SK-N-SH (cell line): ENCODE results near the gene TGFBRAP1. TPM values are rescaled to one million over a fixed set of nuclear protein-coding genes. Genes with fewer than 3 reads are reported as not detected.
A peak's percentile ranks its signal among the peaks of the same experiment; 100 is the strongest.

Experiments
- CTCF ChIA-PET: fragments of 300-600, 350-600 bp; formaldehyde crosslinking; extraction: SDS; loops from one replicate; lab custom pipeline; 2021; lab: Yijun Ruan, JAX
- POLR2A ChIA-PET: fragments of 350-600 bp; sonication (Branson Sonifier 250); formaldehyde crosslinking; extraction: SDS; loops from one replicate; lab custom pipeline; 2020; ENCODE audit warnings: antibody characterized with exemption, inconsistent platforms; lab: Yijun Ruan, JAX
- DNase-seq: peaks from one replicate; pipeline ENCODE4 v3.0.0; 2012
- H2AFZ ChIP-seq: fragments of 200-600 bp; sonication (generic); 2 replicates; pipeline ENCODE4 v1.8.1; 2016; ENCODE audit warnings: antibody characterized with exemption, mild to moderate bottlenecking, low read depth
- H3F3A ChIP-seq: fragments of 200-600 bp; sonication (generic); replicated peaks from 2 replicates; pipeline ENCODE3; 2016; ENCODE audit warnings: antibody characterized with exemption, mild to moderate bottlenecking; ENCODE audit not compliant: insufficient read depth
- H3K27ac ChIP-seq, 2 experiments: fragments of 200-500 bp in 1 of 2; fragments of 200-600 bp in 1 of 2; sonication (Bioruptor generic) in 1 of 2; sonication (generic), shearing (Covaris generic) in 1 of 2; 2 replicates each; pipeline versions ENCODE4 v1.5.1 to v1.6.1; 2014 to 2016; ENCODE audit warnings: low read depth in 2 of 2, inconsistent platforms in 1 of 2, low read length in 1 of 2, mild to moderate bottlenecking in 1 of 2, mixed read lengths in 1 of 2
- H3K27me3 ChIP-seq: fragments of 200-600 bp; sonication (generic), shearing (Covaris generic); 2 replicates; pipeline ENCODE4 v1.6.1; 2016; ENCODE audit warnings: mixed run types; ENCODE audit not compliant: insufficient read depth
- H3K36me3 ChIP-seq, 2 experiments: fragments of 200-500 bp in 1 of 2; fragments of 200-600 bp in 1 of 2; sonication (Bioruptor generic) in 1 of 2; sonication (generic) in 1 of 2; replicated peaks in 1 of 2; 2 replicates each; pipeline versions ENCODE3 to v1.5.1; 2014 to 2016; ENCODE audit warnings: low read length in 1 of 2, mild to moderate bottlenecking in 1 of 2; ENCODE audit not compliant: insufficient read depth in 2 of 2, control insufficient read depth in 1 of 2
- H3K4me1 ChIP-seq, 2 experiments: fragments of 200-500 bp in 1 of 2; fragments of 200-600 bp in 1 of 2; sonication (Bioruptor generic) in 1 of 2; sonication (generic), shearing (Covaris generic) in 1 of 2; 2 replicates each; pipeline versions ENCODE4 v1.5.1 to v1.6.1; 2014 to 2016; ENCODE audit warnings: low read depth in 1 of 2, low read length in 1 of 2, mixed run types in 1 of 2; ENCODE audit not compliant: insufficient read depth in 2 of 2, control insufficient read depth in 1 of 2
- H3K4me2 ChIP-seq: fragments of 200-600 bp; sonication (generic), shearing (Covaris generic); 2 replicates; pipeline ENCODE4 v1.6.1; 2017; ENCODE audit warnings: mixed run types
- H3K4me3 ChIP-seq, 2 experiments: fragments of 200-500 bp in 1 of 2; fragments of 200-600 bp in 1 of 2; sonication (Bioruptor generic) in 1 of 2; sonication (generic), shearing (Covaris generic) in 1 of 2; 2 replicates each; pipeline versions ENCODE4 v1.5.1 to v1.8.1; 2014 to 2016; ENCODE audit warnings: low read depth in 2 of 2, inconsistent platforms in 1 of 2, low read length in 1 of 2, mild to moderate bottlenecking in 1 of 2, mixed read lengths in 1 of 2, moderate library complexity in 1 of 2
- H3K79me2 ChIP-seq: fragments of 200-600 bp; sonication (generic); 2 replicates; pipeline ENCODE4 v1.8.1; 2017; ENCODE audit warnings: mild to moderate bottlenecking; ENCODE audit not compliant: insufficient read depth
- H3K9ac ChIP-seq: fragments of 200-600 bp; sonication (generic); 2 replicates; pipeline ENCODE4 v1.6.1; 2017; ENCODE audit warnings: mixed run types
- H3K9me2 ChIP-seq: fragments of 200-600 bp; sonication (generic); 2 replicates; pipeline ENCODE4 v1.6.1; 2017; ENCODE audit warnings: mixed run types
- H3K9me3 ChIP-seq: fragments of 200-600 bp; sonication (generic); 2 replicates; pipeline ENCODE4 v1.6.1; 2017; ENCODE audit warnings: mixed run types, mild to moderate bottlenecking, moderate library complexity
- H4K20me1 ChIP-seq: fragments of 200-600 bp; sonication (generic); 2 replicates; pipeline ENCODE4 v1.6.1; 2017; ENCODE audit warnings: mild to moderate bottlenecking, mixed run types; ENCODE audit not compliant: insufficient read depth
- CHD2 ChIP-seq: fragments of 150-350 bp; IDR thresholded peaks from 2 replicates; pipeline ENCODE4 v1.6.1; 2018; ENCODE audit warnings: low read length; ENCODE audit not compliant: partially characterized antibody
- ELF1 ChIP-seq: IDR thresholded peaks from 2 replicates; pipeline ENCODE4 v1.4.0; 2012
- EP300 ChIP-seq, 2 experiments: IDR thresholded peaks; 2 replicates each; pipeline versions ENCODE4 v1.4.0 to v1.6.1; 2012; ENCODE audit warnings: borderline replicate concordance in 1 of 2, low read depth in 1 of 2, low read length in 1 of 2
- EZH2phosphoT487 ChIP-seq: fragments of 200-600 bp; sonication (generic); IDR thresholded peaks from 2 replicates; pipeline ENCODE4 v1.6.1; 2017; ENCODE audit warnings: low read depth, mixed run types, mild to moderate bottlenecking, antibody characterized with exemption, moderate library complexity, borderline replicate concordance
- FOSL2 ChIP-seq: IDR thresholded peaks from 2 replicates; pipeline ENCODE4 v1.4.0; 2012; ENCODE audit warnings: low read depth, mild to moderate bottlenecking, moderate library complexity, borderline replicate concordance
- GABPA ChIP-seq: IDR thresholded peaks from 2 replicates; pipeline ENCODE4 v1.4.0; 2012; ENCODE audit warnings: low read depth, mild to moderate bottlenecking
- GATA2 ChIP-seq: sonication (generic); formaldehyde crosslinking; IDR thresholded peaks from 2 replicates; pipeline ENCODE4 v1.5.0; 2020; ENCODE audit warnings: mild to moderate bottlenecking, missing genetic modification reagents
- JUND ChIP-seq: IDR thresholded peaks from 2 replicates; pipeline ENCODE4 v1.4.0; 2012
- MEF2A ChIP-seq: IDR thresholded peaks from 2 replicates; pipeline ENCODE4 v1.4.0; 2012; ENCODE audit warnings: low read depth, borderline replicate concordance
- NFIC ChIP-seq: IDR thresholded peaks from 2 replicates; pipeline ENCODE4 v1.4.0; 2012; ENCODE audit warnings: borderline replicate concordance
- TCF12 ChIP-seq: IDR thresholded peaks from 2 replicates; pipeline ENCODE4 v1.4.0; 2012
- TEAD4 ChIP-seq: IDR thresholded peaks from 2 replicates; pipeline ENCODE4 v1.4.0; 2012; ENCODE audit warnings: mild to moderate bottlenecking, borderline replicate concordance; ENCODE audit not compliant: insufficient read depth
- YY1 ChIP-seq: IDR thresholded peaks from 2 replicates; pipeline ENCODE4 v1.4.0; 2012; ENCODE audit warnings: low read depth, mild to moderate bottlenecking
- WGBS: methylation state at CpG from one replicate; pipeline ENCODE4 v1.1.6; 2017; ENCODE audit warnings: low lambda C conversion rate; 5-methylcytosine and 5-hydroxymethylcytosine counted together
- polyA plus RNA-seq, 3 experiments: library from polyadenylated mRNA; depleted of rRNA; stranded (reverse); fragments of >200 nt; gene quantifications; 2 replicates each; pipeline ENCODE4 v1.2.3, GENCODE V29; 2012
- TF ChIP-seq, protein P1 (sequence below): IDR thresholded peaks from 2 replicates; pipeline ENCODE4 v1.4.0; 2012; ENCODE audit warnings: low read depth
- TF ChIP-seq, protein P2 (sequence below): fragments of 200-600 bp; sonication (generic); IDR thresholded peaks from 2 replicates; pipeline ENCODE4 v1.6.1; 2017; ENCODE audit warnings: antibody characterized with exemption, mild to moderate bottlenecking, moderate library complexity
- TF ChIP-seq, protein P3 (sequence below): IDR thresholded peaks from 2 replicates; pipeline ENCODE4; 2012

The TGFBRAP1 gene
- polyA plus RNA-seq, 1 of the 3 experiments (the other 2 are of a cell fraction) = 5.7 TPM

DNA sequence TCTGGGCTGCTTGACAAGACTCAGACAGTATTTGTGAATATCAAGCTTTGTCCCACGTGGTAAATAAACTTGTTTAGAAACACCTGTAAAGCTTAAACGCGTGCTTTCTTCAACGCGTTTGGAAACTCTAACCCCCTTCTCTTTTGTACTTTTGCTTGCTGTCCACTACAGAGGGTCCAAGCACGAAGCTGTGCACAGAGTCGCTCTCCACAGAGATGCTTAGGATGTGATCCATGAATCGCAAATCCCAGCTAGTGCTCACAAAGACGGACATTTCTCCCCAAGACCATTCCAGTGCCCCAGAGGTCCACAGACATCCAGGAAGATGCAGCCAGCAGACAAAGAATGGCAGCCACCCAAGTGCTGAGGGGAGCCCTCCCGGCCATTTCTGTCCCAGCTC is 88.1 kb downstream of the TGFBRAP1 start, which contains the start of gene GPR45:
Gene GPR45, plus strand, starts transcription at position 301 of the 400 bp plus-strand sequence. CDS start 116 bp downstream, outside the sequence.
- no peak for DNase-seq
- Histone ChIP-seq H3K27ac (no peak within 1 kb of the TSS), H3K36me3 (no peaks in the 10 kb centered on the region), H3K4me1 (no peaks in the 10 kb centered on the region), H4K20me1 (no peaks in the 10 kb centered on the region), H3F3A (peaks cover 11% of the 10 kb centered on the region), H3K9me3 (no peaks in the 10 kb centered on the region), H3K9me2 (no peaks in the 10 kb centered on the region), H3K9ac (no peak within 1 kb of the TSS), H3K4me3 (no peak within 1 kb of the TSS), H2AFZ (no peak within 1 kb of the TSS), H3K79me2 (no peaks in the 10 kb centered on the region), H3K27me3 (no peaks in the 10 kb centered on the region), H3K4me2 (no peak within 1 kb of the TSS)
- POLR2A ChIA-PET = no interaction called here
- CTCF ChIA-PET = interaction anchor here (0.9 to 18.3 kb wide), 3 partner anchors 53 to 123 kb away, joined by 3 to 459 read pairs (median 4); no protein-coding TSS in a partner anchor
- TF ChIP-seq, protein P1, sequence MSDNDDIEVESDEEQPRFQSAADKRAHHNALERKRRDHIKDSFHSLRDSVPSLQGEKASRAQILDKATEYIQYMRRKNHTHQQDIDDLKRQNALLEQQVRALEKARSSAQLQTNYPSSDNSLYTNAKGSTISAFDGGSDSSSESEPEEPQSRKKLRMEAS = no peak
- TF ChIP-seq, protein P2, sequence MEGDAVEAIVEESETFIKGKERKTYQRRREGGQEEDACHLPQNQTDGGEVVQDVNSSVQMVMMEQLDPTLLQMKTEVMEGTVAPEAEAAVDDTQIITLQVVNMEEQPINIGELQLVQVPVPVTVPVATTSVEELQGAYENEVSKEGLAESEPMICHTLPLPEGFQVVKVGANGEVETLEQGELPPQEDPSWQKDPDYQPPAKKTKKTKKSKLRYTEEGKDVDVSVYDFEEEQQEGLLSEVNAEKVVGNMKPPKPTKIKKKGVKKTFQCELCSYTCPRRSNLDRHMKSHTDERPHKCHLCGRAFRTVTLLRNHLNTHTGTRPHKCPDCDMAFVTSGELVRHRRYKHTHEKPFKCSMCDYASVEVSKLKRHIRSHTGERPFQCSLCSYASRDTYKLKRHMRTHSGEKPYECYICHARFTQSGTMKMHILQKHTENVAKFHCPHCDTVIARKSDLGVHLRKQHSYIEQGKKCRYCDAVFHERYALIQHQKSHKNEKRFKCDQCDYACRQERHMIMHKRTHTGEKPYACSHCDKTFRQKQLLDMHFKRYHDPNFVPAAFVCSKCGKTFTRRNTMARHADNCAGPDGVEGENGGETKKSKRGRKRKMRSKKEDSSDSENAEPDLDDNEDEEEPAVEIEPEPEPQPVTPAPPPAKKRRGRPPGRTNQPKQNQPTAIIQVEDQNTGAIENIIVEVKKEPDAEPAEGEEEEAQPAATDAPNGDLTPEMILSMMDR = no peak
- TF ChIP-seq EZH2phosphoT487 (no peak), ELF1 (no peak), MEF2A (no peak), EP300 (IDR thresholded peaks at IDR 0.05; ENCODE audit: borderline replicate concordance in 1 of 2, low read depth in 1 of 2, low read length in 1 of 2) (no peak)
- WGBS = 91% methylated on average over 9 of the region's 10 CpGs

DNA sequence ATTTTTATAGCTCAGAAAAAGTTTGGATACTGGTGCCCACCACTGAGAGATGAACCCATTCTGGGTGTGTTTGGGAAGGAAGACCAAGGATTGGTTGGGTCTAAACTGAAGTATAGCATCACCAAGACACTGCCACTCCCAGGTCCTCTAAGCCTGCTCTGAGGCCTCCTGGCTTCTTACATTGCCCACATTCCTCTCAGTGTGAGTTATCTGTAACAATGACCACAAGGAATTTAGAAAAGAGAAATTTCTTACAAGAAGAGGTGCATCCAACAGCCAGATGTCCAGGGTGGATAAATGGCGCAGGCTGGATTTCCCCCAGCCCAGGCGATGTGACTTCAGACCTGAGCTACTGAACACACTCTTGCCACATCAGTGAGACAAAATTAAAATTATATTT is 89.6 kb downstream of the TGFBRAP1 start:
- Histone ChIP-seq H4K20me1 (no peaks in the 10 kb centered on the region), H3K36me3 (no peaks in the 10 kb centered on the region), H3K9me2 (no peaks in the 10 kb centered on the region), H3K4me1 (peaks cover 0 to 7% of the 10 kb centered on the region in 2 experiments; a peak in 2 of 4 replicates), H3K4me2 (no peak overlapping the region), H3K4me3 (no peak overlapping the region), H2AFZ (peak overlapping the region; percentile 47; the same call in 1 of the 2 replicates), H3F3A (peaks cover 11% of the 10 kb centered on the region), H3K9ac (no peak overlapping the region), H3K27ac (peak overlapping the region; percentile 25 to 34; a peak in 2 of 4 replicates), H3K9me3 (no peaks in the 10 kb centered on the region), H3K79me2 (no peaks in the 10 kb centered on the region), H3K27me3 (no peaks in the 10 kb centered on the region)
- WGBS = 67% methylated on average over 2 of the region's 2 CpGs
- DNase-seq = no peak
- ChIA-PET POLR2A (no interaction called here), CTCF (interaction anchor here (0.7 to 18.3 kb wide), 4 partner anchors 17 to 121 kb away, joined by 3 to 459 read pairs (median 4); no protein-coding TSS in a partner anchor)
- TF ChIP-seq GATA2 (CRISPR knock-in tag) (no peak), FOSL2 (peak; percentile 40; the same call in 1 of the 2 replicates), YY1 (peak; percentile 43; the same call in 1 of the 2 replicates), GABPA (no peak), TCF12 (peak; percentile 85), CHD2 (no peak), MEF2A (no peak), TEAD4 (peak; percentile 78; the same call in 1 of the 2 replicates), JUND (0 out of 2 replicates have a peak, but pooled peaks have one; percentile 22), NFIC (peak; percentile 41; the same call in 1 of the 2 replicates)
- TF ChIP-seq, protein P3, sequence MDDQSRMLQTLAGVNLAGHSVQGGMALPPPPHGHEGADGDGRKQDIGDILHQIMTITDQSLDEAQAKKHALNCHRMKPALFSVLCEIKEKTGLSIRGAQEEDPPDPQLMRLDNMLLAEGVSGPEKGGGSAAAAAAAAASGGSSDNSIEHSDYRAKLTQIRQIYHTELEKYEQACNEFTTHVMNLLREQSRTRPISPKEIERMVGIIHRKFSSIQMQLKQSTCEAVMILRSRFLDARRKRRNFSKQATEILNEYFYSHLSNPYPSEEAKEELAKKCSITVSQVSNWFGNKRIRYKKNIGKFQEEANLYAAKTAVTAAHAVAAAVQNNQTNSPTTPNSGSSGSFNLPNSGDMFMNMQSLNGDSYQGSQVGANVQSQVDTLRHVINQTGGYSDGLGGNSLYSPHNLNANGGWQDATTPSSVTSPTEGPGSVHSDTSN = no peak
